NB4 (cell line): ENCODE results near the gene MAP3K7.

Source experiments
- DNase-seq: peaks from one replicate; pipeline ENCODE4 v3.0.0; 2010; ENCODE audit warnings: low read depth
- H3K4me3 ChIP-seq: one replicate; pipeline ENCODE4 v1.5.1; 2011; ENCODE audit warnings: mild to moderate bottlenecking, low read depth, low read length, moderate library complexity
- MYC ChIP-seq: IDR thresholded peaks from 2 replicates; pipeline ENCODE4 v1.6.1; 2011; ENCODE audit warnings: low read depth, low read length
- POLR2A ChIP-seq: IDR thresholded peaks from 2 replicates; pipeline ENCODE4 v1.6.1; 2011; ENCODE audit warnings: mild to moderate bottlenecking; ENCODE audit not compliant: insufficient read length; ENCODE audit errors: extremely low read depth
- TF ChIP-seq, protein P1 (sequence below): IDR thresholded peaks from 2 replicates; pipeline ENCODE4 v1.6.1; 2011; ENCODE audit warnings: low read depth, low read length
- TF ChIP-seq, protein P2 (sequence below): IDR thresholded peaks from one replicate; pipeline ENCODE4 v1.5.1; 2012; ENCODE audit warnings: low read depth, low read length

Gene MAP3K7

DNA sequence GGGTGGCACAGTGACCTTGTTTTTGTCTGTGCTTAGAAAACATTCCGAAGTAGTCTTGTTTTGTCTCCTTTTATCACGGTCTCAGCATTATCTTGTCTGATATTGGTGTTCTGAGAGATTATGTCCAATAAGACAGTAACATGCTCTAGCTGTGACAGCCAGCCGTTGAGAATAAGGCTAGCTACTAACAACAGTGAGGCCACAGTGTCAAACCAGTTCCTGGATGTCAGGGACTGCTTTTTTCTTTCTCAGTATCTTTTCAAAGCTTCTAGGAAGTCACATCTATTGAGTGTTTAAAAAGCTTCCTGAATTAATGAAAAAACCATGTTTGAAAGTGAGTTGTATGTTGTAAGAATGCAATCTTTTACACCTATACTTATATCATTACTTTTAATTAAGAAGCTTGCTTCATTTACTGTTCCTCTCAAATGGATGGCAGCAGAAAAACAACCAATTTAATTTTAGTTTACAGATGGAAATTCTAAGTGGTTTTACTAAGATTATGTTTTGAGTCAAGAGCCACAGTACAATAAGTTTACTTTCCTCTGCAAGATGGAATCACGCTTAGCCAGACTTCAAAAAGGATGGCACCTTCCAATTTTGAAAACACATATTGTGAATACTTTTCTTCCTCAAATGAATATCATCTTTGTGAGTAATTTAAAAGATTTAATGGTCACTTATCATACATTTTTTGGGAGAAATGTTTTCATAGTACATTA, 53.1 kb downstream of the MAP3K7 start:
- TF ChIP-seq, protein P1, sequence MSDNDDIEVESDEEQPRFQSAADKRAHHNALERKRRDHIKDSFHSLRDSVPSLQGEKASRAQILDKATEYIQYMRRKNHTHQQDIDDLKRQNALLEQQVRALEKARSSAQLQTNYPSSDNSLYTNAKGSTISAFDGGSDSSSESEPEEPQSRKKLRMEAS, result no peak
- TF ChIP-seq, protein P2, sequence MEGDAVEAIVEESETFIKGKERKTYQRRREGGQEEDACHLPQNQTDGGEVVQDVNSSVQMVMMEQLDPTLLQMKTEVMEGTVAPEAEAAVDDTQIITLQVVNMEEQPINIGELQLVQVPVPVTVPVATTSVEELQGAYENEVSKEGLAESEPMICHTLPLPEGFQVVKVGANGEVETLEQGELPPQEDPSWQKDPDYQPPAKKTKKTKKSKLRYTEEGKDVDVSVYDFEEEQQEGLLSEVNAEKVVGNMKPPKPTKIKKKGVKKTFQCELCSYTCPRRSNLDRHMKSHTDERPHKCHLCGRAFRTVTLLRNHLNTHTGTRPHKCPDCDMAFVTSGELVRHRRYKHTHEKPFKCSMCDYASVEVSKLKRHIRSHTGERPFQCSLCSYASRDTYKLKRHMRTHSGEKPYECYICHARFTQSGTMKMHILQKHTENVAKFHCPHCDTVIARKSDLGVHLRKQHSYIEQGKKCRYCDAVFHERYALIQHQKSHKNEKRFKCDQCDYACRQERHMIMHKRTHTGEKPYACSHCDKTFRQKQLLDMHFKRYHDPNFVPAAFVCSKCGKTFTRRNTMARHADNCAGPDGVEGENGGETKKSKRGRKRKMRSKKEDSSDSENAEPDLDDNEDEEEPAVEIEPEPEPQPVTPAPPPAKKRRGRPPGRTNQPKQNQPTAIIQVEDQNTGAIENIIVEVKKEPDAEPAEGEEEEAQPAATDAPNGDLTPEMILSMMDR, result no peak
- TF ChIP-seq MYC, result no peak
- TF ChIP-seq POLR2A, result no peak
- no peak overlapping the region for H3K4me3 ChIP-seq
- DNase-seq, result no peak

DNA sequence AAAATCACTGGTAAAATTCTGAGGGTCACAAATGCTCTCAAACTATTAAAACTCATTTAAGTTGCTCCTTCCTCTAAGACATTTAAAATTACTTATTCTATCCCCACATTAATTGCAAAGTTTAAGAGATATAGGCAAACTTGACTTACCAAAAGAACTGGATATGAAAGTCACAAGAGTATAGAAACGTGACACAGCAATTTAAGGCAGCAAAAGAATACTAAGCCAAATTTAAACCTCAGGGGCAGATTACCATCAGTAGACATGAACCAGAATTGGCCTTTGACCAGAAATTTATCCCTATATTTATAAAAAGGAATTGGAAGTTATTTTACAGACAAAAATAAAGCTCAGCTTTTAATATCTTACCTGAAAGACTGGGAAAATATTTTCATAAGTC, 56.0 kb downstream of the MAP3K7 start:
- DNase-seq, result no peak
- TF ChIP-seq MYC, result no peak
- no peak for TF ChIP-seq POLR2A
- TF ChIP-seq, protein P1, result no peak
- TF ChIP-seq, protein P2, result no peak
- no peak overlapping the region for H3K4me3 ChIP-seq

DNA sequence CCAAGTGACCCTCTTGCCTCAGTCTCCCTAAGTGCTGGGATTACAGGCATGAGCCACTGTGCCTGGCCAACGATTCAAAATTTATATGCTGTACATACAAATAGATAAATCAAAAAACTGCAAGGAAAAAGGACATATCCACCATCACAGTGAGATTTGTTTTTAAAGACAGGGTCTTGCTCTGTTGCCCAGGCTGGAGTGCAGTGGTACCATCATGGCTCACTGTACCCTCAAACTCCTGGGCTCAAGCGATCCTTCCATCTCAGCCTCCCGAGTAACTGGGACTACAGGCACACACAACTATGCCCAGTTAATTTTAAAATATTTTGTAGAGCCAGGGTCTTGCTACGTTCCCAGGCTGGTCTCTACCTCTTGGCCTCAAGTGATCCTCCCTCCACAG, 61.5 kb downstream of the MAP3K7 start:
- DNase-seq, result no peak
- no peak overlapping the region for H3K4me3 ChIP-seq
- TF ChIP-seq POLR2A, result no peak
- TF ChIP-seq, protein P1, result no peak
- TF ChIP-seq, protein P2, result no peak
- TF ChIP-seq MYC, result no peak

DNA sequence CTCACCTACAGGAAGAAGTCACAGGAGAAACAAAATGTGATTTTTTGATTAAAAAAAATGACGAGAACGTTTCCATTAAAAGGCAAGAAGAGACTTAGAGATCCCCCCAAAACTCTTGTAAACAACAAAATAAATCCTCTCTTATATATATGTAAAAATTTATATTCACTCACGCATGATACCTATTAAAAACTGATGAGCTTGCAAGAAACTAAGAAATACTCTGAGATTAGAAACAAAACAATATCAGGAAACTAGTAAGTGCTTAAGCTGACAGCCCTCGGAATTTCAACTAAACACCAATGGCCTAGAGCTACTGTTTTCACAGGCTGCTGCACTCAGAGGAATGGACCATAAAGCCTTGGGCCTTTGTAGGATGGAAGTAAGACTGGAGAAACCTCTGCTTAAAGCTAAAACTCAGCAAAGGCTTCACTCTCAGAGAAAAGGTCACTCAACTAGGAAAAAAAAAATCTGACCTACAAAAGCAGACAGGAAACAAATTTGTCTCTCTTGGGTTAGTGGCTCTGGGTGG, 63.0 kb downstream of the MAP3K7 start:
- H3K4me3 ChIP-seq, result no peak overlapping the region
- DNase-seq, result no peak
- TF ChIP-seq MYC (no peak), POLR2A (no peak)
- TF ChIP-seq, protein P1, result no peak
- TF ChIP-seq, protein P2, result no peak

DNA sequence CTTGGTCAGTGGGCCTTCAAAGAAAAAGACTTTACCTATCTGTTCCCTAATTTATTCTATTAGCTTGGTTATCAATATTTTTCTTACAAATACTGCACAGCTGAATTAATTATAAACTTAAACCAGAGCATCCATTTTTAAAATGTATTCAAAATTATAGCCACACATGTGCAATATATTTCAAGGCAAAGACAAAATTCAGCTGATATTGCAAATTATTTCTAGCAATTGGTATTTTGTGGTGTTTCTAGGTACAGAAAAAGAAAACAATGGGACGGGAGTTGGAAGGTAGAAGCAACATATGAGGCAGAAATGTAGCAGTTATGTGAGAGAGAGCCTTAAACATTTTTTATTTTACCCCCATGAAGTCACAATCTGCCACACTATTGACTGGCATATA, 64.9 kb downstream of the MAP3K7 start:
- H3K4me3 ChIP-seq, result no peak overlapping the region
- TF ChIP-seq, protein P1, result no peak
- TF ChIP-seq, protein P2, result no peak
- TF ChIP-seq MYC, result no peak
- no peak for TF ChIP-seq POLR2A
- no peak for DNase-seq
